Measurements from ENCODE around the gene ARHGEF16.

Gene ARHGEF16

DNA sequence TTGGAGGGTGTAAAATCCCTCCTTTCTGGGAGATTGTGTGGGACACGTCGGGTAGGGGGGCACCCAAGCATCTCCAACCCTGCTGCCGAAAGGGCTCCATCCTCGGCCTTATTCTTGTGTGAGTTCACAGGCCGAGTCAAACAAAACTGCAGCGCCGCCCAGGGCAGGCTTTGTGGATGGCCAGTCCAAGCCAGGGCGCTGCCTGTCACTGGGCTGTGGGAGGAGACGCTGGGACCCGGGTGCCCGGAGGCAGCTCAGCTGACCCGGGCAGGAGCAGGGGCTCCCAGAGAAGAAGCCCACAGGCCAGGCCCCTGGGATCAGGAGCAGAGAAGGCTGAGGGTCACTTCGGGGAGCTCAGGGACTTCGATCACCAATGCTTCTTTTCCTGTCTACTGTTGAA is 31.8 kb upstream of the ARHGEF16 start:
- no peak for DNase-seq (ENCODE audit: low read depth in 3 of 3)

DNA sequence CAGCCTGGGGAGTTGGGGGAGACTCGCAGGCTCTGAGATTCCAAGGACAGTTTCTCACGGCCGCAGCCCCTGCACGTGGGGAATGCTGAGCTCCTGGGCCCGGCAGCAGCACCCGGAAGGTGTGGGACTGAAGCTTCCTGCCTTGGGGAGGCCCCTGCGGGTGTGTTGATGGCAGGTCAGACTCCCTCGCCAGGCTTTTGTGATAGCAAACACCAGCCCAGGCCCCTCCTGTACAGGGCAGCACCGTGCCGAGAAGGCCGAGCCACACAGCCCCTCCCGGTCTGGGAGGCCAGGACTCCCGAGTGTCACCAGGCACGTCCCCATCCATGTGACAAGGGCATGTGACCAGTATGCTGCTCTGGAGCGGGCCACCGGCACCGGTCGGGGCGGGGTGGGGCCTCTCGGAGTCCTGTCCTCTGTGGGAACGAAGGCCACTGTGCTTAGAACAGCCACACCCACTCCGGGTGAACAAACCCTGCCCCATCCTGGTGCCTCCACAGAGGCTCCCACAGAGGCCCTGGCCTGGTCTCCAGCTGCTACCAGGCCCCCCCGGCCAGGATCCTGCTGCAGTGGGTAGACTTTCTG is 31.1 kb upstream of the ARHGEF16 start:
- DNase-seq (ENCODE audit: low read depth in 3 of 3) = no peak

DNA sequence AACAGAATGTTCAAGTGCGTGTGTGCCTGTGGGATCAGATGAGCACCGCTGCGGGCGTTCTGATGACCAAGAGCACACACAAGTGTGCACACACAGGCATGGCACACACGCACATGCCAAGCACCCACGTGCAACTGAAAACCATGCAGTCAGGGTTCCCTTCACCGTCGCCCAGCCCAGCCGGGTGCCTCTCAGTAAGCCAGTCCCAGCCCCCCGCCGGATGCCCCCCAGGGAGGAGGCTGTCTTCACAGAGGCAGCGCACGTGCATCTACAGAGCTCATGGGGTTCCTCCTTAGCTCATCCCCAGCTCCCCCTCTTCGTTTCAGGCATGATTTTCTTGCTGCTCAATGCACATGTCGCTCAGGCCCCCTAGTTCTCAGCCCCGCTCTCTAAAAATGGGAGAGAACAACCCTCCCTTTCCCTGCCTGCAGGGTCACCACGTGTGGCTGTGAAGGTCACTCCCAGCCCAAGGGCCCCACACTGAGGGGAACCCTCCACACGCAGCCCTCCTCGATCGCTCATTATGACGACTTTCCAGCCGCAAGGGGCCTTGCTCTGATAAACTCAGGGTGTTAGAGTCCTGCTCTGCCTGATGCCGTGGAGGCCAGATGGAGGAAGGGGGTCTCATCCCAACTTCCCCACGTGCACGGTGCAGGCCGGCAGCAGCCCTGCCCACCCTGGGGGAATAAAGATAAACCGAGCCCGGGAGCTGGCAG is 30.4 kb upstream of the ARHGEF16 start:
- DNase-seq (ENCODE audit: low read depth in 3 of 3) = no peak

DNA sequence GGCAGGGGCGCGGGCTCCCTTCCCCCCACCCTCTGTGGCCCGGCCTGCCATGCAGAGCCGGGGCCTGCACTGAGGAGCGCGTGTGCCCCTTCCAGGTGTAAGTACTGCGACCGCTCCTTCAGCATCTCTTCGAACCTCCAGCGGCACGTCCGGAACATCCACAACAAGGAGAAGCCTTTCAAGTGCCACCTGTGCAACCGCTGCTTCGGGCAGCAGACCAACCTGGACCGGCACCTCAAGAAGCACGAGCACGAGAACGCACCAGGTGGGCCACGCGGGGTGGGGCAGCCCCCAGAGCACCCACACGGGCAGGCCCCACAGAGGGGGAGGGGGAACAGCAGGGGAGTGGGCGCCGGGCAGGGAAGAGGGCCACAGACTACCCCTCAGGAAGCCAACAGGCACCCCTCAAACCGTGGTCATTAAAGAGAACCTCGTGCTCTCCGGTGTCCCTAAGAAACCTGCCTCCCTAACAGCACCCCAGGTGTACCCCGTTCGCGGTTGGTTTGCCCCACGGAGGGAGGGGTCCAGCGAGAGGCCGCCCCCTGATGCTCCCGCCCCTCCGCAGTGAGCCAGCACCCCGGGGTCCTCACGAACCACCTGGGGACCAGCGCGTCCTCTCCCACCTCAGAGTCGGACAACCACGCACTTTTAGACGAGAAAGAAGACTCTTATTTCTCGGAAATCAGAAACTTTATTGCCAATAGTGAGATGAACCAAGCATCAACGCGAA is 28.8 kb upstream of the ARHGEF16 start:
- no peak for DNase-seq (ENCODE audit: low read depth in 3 of 3)

- no peak for DNase-seq (ENCODE audit: low read depth in 3 of 3)
These were observed 27.4 kb upstream of the ARHGEF16 start for GRCh38 chr1:3426956-3427535.

GRCh38 chr1:3427711-3428704 is 26.5 kb upstream of the ARHGEF16 start:
- DNase-seq (ENCODE audit: low read depth in 3 of 3) = no peak

- no peak for DNase-seq (ENCODE audit: low read depth in 3 of 3)
These were observed 25.6 kb upstream of the ARHGEF16 start for GRCh38 chr1:3428899-3429298.

GRCh38 chr1:3429320-3429719 is 25.1 kb upstream of the ARHGEF16 start:
- DNase-seq (ENCODE audit: low read depth in 3 of 3) = no peak

DNA sequence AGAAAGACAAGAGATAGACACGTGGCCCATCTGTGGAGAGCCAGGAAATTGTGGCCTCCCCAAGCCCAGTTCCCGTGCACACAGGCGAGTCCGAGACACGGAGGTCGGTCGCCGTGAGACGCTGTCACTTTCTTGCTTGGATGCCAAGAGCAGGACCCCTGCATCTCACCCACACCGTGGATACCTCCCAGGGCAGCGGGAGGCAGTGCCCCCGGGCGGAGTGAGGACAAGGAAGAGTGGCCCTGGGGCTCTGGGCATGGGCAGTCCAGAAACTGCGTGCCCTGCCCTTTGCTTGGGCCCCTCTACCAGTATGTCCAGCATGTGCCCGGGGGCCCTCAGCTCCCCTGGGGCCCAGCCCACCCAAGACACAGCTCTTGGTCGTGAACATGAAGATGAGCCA is 24.7 kb upstream of the ARHGEF16 start:
- DNase-seq (ENCODE audit: low read depth in 3 of 3) = no peak

- no peak for DNase-seq (ENCODE audit: low read depth in 3 of 3)
These were observed 24.1 kb upstream of the ARHGEF16 start for GRCh38 chr1:3430406-3430805.

GRCh38 chr1:3430820-3431219 is 23.6 kb upstream of the ARHGEF16 start:
- no peak for DNase-seq (ENCODE audit: low read depth in 3 of 3)

GRCh38 chr1:3431266-3431665 is 23.2 kb upstream of the ARHGEF16 start:
- DNase-seq (ENCODE audit: low read depth in 3 of 3) = no peak

GRCh38 chr1:3431686-3432085 is 22.8 kb upstream of the ARHGEF16 start:
- DNase-seq (ENCODE audit: low read depth in 3 of 3) = no peak

- no peak for DNase-seq (ENCODE audit: low read depth in 3 of 3)
These were observed 22.2 kb upstream of the ARHGEF16 start for GRCh38 chr1:3432306-3432705.

DNA sequence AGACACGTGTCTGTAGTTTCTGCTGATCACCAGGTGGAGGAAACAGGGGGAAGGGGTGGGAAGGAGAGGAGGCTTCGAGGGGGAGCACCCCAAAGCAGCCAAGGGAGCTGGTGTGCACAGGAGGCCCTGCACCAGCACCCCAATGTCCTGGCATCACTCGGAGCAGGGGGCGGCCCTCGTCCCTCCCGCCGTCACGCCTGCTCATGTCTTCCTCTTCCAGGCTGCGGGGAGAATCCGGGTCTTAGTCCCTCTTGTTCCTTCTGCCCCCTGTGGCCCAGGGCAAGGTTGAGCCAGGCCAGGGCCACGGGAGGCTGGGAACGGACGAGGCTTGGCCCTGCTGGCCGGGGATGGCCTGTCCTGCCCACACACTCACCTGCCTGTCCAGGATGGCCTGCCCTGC is 21.4 kb upstream of the ARHGEF16 start:
- no peak for DNase-seq (ENCODE audit: low read depth in 3 of 3)

GRCh38 chr1:3433596-3434320 is 20.7 kb upstream of the ARHGEF16 start:
- DNase-seq (ENCODE audit: low read depth in 3 of 3) = no peak

DNA sequence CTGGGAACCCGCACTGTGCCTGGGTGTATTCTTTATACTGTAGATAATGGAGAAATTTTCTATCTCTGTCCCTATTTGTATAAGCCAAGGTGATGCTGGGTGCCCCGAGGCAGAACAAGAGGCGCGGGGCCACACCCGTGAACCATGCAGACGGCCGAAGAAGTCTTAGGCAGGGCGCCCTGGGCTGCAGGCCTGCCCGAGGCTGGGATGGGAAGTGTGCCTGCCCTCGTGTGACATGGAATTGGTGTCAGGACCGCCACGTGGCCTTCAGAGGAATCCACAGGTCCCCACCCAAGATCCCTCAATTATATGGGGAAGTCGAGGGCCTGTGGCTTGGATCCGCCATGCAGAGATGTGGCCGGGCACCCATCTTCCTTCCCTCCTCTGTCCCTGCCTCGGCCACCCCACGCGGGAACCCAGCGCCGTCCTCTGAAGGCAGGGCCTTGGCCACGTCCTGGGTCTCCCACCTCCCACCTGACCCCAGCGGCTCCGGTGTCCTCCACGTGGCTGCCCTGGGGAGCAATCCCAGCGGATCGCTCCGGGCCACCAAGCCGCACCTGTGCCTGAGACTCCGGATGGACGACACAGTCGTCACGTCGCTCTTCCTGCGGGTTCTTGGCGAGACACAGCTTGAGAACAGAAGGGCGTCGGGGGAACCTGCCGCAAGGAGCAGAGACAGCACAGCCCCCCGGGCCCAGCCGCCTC is 19.9 kb upstream of the ARHGEF16 start:
- no peak for DNase-seq (ENCODE audit: low read depth in 3 of 3)

GRCh38 chr1:3435666-3436065 is 18.8 kb upstream of the ARHGEF16 start:
- DNase-seq (ENCODE audit: low read depth in 3 of 3) = no peak

DNA sequence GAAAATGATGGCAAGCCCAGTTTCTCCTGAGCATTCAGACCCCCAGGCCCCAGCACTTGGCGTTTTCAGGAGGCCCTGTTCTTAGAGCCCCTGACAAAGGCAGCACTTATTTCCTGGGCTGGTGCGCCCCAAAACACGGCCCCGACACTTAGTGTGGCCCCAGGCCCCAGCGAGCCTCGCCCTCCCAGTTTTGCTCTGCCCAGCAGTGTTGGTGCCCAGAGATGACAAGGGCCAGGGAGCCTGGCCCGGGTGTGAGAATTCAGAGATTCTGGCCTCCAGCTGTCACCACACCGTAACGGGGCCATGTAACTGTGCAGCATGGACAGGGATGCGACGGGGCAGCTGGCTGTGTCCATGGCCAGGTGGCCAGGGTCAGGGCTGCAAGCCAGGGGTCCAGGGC is 18.0 kb upstream of the ARHGEF16 start:
- no peak for DNase-seq (ENCODE audit: low read depth in 3 of 3)

DNA sequence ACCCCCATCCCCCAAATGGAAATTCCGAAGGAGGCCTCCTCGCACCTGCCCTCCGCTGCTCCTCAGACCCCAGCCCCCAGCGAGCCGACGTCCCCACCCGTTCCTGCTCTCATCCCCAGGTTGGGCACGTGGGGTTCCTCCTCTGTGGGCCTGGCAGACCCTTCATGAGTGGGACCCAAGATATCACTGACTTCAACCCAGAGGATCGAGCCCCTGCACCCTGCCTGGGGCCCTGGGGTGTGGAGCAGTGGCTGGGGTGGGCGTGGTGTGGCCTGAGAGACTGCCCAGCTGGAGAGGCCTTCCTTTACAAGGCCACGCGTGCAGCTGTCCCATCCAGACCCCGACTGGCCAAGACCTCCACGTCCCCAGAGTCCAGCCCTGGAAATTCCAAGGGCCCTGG is 17.6 kb upstream of the ARHGEF16 start:
- no peak for DNase-seq (ENCODE audit: low read depth in 3 of 3)
